OCI-LY7 (cell line): Measurements from ENCODE around the gene DOCK7. TPM values are rescaled to one million over a fixed set of nuclear protein-coding genes. Genes with fewer than 3 reads are reported as not detected.

Source experiments
- BruUV-seq: library from RNA; stranded (reverse); fragments of 400-500 nt; replicated peaks from 2 replicates; lab custom pipeline; 2021; lab: Mats Ljungman, UMichigan
- CTCF ChIA-PET: fragments of 300-600 bp; sonication (Branson Sonifier 250); formaldehyde crosslinking; loops from one replicate; lab custom pipeline; 2022; ENCODE audit warnings: antibody characterized with exemption; ENCODE audit not compliant: unreplicated experiment; lab: Charles Lee
- POLR2A ChIA-PET: fragments of 300-600 bp; sonication (Branson Sonifier 250); formaldehyde crosslinking; loops from one replicate; lab custom pipeline; 2022; ENCODE audit warnings: antibody characterized with exemption; lab: Charles Lee
- DNase-seq: peaks from one replicate; pipeline ENCODE4 v3.0.0-alpha.2; 2015; ENCODE audit warnings: low spot score
- H2AFZ ChIP-seq: fragments of 200-600 bp; sonication (generic), shearing (Covaris generic); 2 replicates; pipeline ENCODE4 v1.6.1; 2014; ENCODE audit warnings: mild to moderate bottlenecking, antibody characterized with exemption, low read length, moderate library complexity
- H3K27ac ChIP-seq: fragments of 200-600 bp; sonication (generic); 2 replicates; pipeline ENCODE4 v1.5.1; 2014; ENCODE audit warnings: mixed run types, low read depth, mild to moderate bottlenecking, moderate library complexity, low read length, inconsistent platforms; ENCODE audit not compliant: poor library complexity, severe bottlenecking
- H3K36me3 ChIP-seq: fragments of 200-600 bp; sonication (generic); 2 replicates; pipeline ENCODE4 v1.6.1; 2014; ENCODE audit warnings: mild to moderate bottlenecking, antibody characterized with exemption, low read length, moderate library complexity, mixed read lengths; ENCODE audit not compliant: insufficient read depth
- H3K4me1 ChIP-seq: fragments of 200-600 bp; sonication (generic); 2 replicates; pipeline ENCODE4 v1.5.1; 2014; ENCODE audit warnings: mild to moderate bottlenecking, low read length; ENCODE audit not compliant: insufficient read depth, poor library complexity, severe bottlenecking
- H3K4me2 ChIP-seq: fragments of 200-600 bp; sonication (generic); 2 replicates; pipeline ENCODE4 v1.6.1; 2014; ENCODE audit warnings: mild to moderate bottlenecking, low read length
- H3K4me3 ChIP-seq: fragments of 200-600 bp; sonication (generic); 2 replicates; pipeline ENCODE4 v1.5.1; 2014; ENCODE audit warnings: mild to moderate bottlenecking, low read depth, low read length; ENCODE audit not compliant: poor library complexity, severe bottlenecking
- H3K79me2 ChIP-seq: fragments of 200-600 bp; sonication (generic); 2 replicates; pipeline ENCODE4 v1.6.1; 2016; ENCODE audit warnings: low read depth, mild to moderate bottlenecking, low read length, moderate library complexity, mixed read lengths; ENCODE audit not compliant: insufficient read depth
- H3K9me2 ChIP-seq: fragments of 200-600 bp; sonication (generic); 2 replicates; pipeline ENCODE4 v1.6.1; 2016; ENCODE audit warnings: mild to moderate bottlenecking, low read length, mixed read lengths; ENCODE audit not compliant: insufficient read depth
- H3K9me3 ChIP-seq: fragments of 200-600 bp; sonication (generic); 2 replicates; pipeline ENCODE4 v1.6.1; 2014; ENCODE audit warnings: mild to moderate bottlenecking, mixed run types, low read length, mixed read lengths
- H4K20me1 ChIP-seq: fragments of 200-600 bp; sonication (generic); 2 replicates; pipeline ENCODE4 v1.6.1; 2014; ENCODE audit warnings: mild to moderate bottlenecking, antibody characterized with exemption, low read length, moderate library complexity, mixed read lengths; ENCODE audit not compliant: insufficient read depth
- EZH2phosphoT487 ChIP-seq: fragments of 200-600 bp; sonication (generic); IDR thresholded peaks from 2 replicates; pipeline ENCODE4 v1.6.1; 2018; ENCODE audit warnings: low read depth, borderline replicate concordance, mild to moderate bottlenecking, mixed run types, antibody characterized with exemption, low read length, moderate library complexity, mixed read lengths
- intact Hi-C: fragments of 100-400 bp; cut with micrococcal nuclease; formaldehyde crosslinking; loops from one replicate; pipeline ENCODE4 v1.10.0; 2022; ENCODE audit not compliant: unreplicated experiment
- total RNA-seq, 2 experiments: library from RNA; depleted of rRNA in 1 of 2; stranded (reverse); fragments of >200 nt in 1 of 2; shearing (Covaris generic) in 1 of 2; gene quantifications; 2 replicates each; pipeline ENCODE4 v1.2.3, GENCODE V29; 2014 to 2022
- TF ChIP-seq, protein P1 (sequence below): fragments of 200-600 bp; sonication (generic); conservative IDR thresholded peaks from 2 replicates; pipeline ENCODE4 v1.5.1; 2014; ENCODE audit warnings: mild to moderate bottlenecking, antibody characterized with exemption, low read length, moderate library complexity, mixed read lengths

Gene DOCK7
- total RNA-seq, 2 experiments from 2014 or later = 19.5 to 20.3 TPM

- H3K36me3 ChIP-seq = no peaks in the 10 kb centered on the region
- DNase-seq = no peak
- H3K4me1 ChIP-seq = peaks cover 5% of the 10 kb centered on the region
- POLR2A ChIA-PET = no interaction called here
- no peaks in the 10 kb centered on the region for H4K20me1 ChIP-seq
- H3K79me2 ChIP-seq = no peaks in the 10 kb centered on the region
- intact Hi-C loops = no loop called here
- BruUV-seq = no TSS peak
- CTCF ChIA-PET = no interaction called here
- H3K27ac ChIP-seq = no peak overlapping the region
- H2AFZ ChIP-seq = no peak overlapping the region
- H3K9me2 ChIP-seq = no peaks in the 10 kb centered on the region
- no peak overlapping the region for H3K4me2 ChIP-seq
- no peaks in the 10 kb centered on the region for H3K9me3 ChIP-seq
- H3K4me3 ChIP-seq = no peak overlapping the region
- TF ChIP-seq EZH2phosphoT487 = no peak
- TF ChIP-seq, protein P1, sequence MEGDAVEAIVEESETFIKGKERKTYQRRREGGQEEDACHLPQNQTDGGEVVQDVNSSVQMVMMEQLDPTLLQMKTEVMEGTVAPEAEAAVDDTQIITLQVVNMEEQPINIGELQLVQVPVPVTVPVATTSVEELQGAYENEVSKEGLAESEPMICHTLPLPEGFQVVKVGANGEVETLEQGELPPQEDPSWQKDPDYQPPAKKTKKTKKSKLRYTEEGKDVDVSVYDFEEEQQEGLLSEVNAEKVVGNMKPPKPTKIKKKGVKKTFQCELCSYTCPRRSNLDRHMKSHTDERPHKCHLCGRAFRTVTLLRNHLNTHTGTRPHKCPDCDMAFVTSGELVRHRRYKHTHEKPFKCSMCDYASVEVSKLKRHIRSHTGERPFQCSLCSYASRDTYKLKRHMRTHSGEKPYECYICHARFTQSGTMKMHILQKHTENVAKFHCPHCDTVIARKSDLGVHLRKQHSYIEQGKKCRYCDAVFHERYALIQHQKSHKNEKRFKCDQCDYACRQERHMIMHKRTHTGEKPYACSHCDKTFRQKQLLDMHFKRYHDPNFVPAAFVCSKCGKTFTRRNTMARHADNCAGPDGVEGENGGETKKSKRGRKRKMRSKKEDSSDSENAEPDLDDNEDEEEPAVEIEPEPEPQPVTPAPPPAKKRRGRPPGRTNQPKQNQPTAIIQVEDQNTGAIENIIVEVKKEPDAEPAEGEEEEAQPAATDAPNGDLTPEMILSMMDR = no peak
Observed at GRCh38 chr1:62693123-62693522, 4.9 kb upstream of the DOCK7 start.

DNA sequence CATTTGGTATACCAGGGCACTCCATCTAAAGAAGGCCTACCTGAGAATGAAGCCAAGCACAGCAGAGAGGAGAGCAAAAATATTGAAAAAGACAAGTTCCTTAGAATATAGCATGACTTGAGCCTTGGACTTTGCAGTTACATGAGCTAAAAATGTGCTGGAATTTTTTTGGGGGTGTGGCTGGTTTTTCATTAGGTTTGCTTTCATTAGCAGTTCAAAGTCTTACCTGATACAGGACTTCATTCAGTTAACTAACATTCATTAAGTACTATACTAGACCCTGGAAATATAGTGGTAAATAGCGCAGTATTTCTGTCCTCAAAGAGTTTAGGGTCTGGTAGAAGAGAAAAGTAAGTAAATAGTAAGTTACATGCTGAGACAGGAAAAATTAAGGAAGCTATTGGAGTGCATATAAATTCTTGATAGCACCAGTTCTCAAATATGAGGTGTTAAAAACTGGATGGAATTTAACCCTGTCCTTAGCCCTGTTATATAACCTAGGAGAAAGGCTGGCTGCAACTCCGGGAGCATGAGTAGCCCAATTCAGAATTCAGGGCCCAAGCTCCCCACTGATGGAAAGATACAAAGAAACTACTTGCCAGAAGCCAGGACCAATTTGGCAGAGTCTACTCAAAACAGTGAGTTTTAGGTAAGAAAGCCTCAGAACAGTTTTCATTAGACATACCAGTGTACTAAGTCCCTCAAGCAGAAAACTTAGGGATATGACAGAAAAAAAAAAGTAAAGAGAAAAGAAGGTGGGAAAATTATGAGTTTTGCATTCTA, 3.1 kb upstream of the DOCK7 start:
- Histone ChIP-seq H3K27ac (no peak overlapping the region), H3K4me2 (no peak overlapping the region)
- POLR2A ChIA-PET = interaction anchor here (0.6 to 1.8 kb wide), 2 partner anchors 28 to 84 kb away, joined by 3 to 4 read pairs; no protein-coding TSS in a partner anchor

More for the DNA sequence above, 3.1 kb upstream of the DOCK7 start:
- no peak for DNase-seq
- Histone ChIP-seq H4K20me1 (peaks cover 4% of the 10 kb centered on the region; the same call in 1 of the 2 replicates), H3K4me3 (no peak overlapping the region), H3K9me3 (no peaks in the 10 kb centered on the region), H3K4me1 (peaks cover 15% of the 10 kb centered on the region), H3K9me2 (no peaks in the 10 kb centered on the region), H3K36me3 (no peaks in the 10 kb centered on the region), H3K79me2 (no peaks in the 10 kb centered on the region), H2AFZ (no peak overlapping the region)
- intact Hi-C loops = no loop called here
- TF ChIP-seq, protein P1 = no peak
- TF ChIP-seq EZH2phosphoT487 = no peak
- CTCF ChIA-PET = no interaction called here
- BruUV-seq = no TSS peak
